Measurements from ENCODE around the gene NUTM2B.
"Not testable (repeated sequence)": the region's sequence is repeated elsewhere in the genome, so short reads cannot be mapped to it uniquely, and the experiment has no call there.

The NUTM2B gene, protein sequence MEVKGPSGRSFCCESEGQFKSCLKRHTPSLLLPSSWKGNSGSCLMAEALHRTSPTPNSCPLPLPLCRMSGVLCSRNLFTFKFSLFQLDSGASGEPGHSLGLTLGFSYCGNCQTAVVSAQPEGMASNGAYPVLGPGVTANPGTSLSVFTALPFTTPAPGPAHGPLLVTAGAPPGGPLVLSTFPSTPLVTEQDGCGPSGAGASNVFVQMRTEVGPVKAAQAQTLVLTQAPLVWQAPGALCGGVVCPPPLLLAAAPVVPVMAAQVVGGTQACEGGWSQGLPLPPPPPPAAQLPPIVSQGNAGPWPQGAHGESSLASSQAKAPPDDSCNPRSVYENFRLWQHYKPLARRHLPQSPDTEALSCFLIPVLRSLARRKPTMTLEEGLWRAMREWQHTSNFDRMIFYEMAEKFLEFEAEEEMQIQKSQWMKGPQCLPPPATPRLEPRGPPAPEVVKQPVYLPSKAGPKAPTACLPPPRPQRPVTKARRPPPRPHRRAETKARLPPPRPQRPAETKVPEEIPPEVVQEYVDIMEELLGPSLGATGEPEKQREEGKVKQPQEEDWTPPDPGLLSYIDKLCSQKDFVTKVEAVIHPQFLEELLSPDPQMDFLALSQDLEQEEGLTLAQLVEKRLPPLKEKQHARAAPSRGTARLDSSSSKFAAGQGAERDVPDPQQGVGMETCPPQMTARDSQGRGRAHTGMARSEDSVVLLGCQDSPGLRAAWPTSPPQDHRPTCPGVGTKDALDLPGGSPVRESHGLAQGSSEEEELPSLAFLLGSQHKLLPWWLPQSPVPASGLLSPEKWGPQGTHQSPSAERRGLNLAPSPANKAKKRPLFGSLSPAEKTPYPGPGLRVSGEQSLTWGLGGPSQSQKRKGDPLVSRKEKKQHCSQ

DNA sequence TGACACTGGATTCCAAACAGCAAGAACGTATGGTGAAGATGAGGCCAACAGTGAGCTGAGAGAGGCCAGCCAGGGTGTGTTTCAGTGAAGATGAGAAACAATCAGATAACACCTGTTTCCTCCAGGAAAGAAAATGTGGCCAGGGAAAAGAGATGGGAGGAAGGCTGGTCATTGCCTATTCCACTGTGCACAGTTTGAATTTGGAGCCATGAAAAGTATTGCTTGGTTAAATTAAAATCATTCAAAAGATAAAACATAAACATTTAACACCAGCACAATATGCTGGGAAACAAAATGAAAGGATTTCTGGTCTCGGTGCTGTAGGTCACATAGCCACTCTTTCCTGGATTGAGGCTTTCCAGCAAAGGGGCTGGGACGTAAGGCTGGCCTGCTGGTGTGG lies at the start of gene NUTM2B:
Gene NUTM2B, plus strand, starts transcription at position 301 of the 400 bp plus-strand sequence. CDS start 383 bp downstream, outside the sequence.
- not testable (repeated sequence) for H3K9me3 Mint-ChIP-seq; H3K27ac Mint-ChIP-seq; H3K27me3 Mint-ChIP-seq (ENCODE audit: low read depth); H3K4me1 Mint-ChIP-seq; H3K36me3 Mint-ChIP-seq (ENCODE audit: low read depth); H3K4me3 Mint-ChIP-seq

DNA sequence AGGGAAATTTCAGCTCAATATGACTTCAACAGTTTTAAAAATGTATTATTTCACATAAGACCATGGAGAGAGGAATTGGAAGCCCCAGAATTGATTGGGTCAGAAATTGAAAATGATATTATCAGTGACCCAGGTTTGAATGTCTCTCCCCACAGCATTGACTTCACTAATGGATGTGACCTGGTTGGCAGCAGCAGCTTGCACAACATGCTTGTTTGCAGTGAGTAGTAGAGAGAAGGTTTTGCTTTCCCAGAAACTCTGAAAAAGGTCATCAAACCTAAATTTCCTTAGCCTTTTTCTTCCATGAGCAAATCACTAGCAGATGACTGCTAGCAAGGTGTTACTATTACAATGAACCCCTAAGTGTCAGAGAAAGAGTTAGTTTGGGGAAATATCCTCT lies 39.7 kb upstream of the NUTM2B start:
- not testable (repeated sequence) for H3K4me3 Mint-ChIP-seq

DNA sequence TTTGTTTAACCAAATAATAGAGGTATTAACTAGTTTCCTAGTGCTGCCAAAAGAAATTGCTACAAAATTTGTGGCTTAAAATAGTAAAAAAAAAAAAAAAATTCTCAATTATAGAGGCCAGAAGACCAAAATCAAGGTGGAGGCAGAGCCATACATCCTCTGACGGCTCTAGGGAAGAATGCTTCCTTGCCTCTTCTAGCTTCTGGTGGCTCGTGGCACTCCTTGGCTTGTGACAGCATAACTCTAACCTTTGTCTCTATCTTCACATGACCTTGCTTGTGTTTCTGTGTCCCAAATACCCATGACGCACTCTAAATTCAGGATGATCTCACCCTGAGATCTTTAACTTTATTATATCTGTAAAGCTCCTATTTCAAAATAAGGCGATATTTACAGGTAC lies 38.3 kb upstream of the NUTM2B start:
- not testable (repeated sequence) for H3K36me3 Mint-ChIP-seq (ENCODE audit: low read depth); H3K27ac Mint-ChIP-seq; H3K4me3 Mint-ChIP-seq; H3K27me3 Mint-ChIP-seq (ENCODE audit: low read depth); H3K9me3 Mint-ChIP-seq; H3K4me1 Mint-ChIP-seq

More for the DNA sequence above, 39.7 kb upstream of the NUTM2B start:
- not testable (repeated sequence) for H3K27me3 Mint-ChIP-seq (ENCODE audit: low read depth); H3K27ac Mint-ChIP-seq; H3K9me3 Mint-ChIP-seq; H3K4me1 Mint-ChIP-seq; H3K36me3 Mint-ChIP-seq (ENCODE audit: low read depth)

DNA sequence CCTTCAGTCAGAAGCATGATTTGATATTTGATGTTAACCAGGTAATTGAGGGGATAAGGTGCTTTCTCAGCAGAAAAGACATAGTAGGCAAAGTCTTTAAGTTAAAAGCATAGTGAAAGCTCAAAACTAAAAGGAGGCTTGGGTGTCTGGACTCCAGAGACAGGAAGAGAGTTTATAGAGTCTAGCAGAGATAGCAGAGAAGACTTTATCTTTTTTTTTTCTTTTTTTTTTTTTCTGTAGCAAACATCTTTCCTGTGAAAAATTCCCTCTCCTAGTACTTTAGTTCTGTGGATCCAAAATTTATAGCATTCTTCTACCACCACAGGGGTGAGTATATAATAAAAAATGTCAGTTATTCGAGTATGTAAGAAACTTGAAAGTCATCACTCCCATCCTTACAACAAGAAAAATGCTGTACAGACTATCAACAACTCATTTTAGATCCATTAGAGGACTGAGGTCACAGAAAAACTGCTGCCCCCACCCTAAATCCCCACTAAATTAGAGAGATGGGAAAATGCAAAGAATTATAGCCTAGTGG lies 33.7 kb upstream of the NUTM2B start:
- H3K4me3 Mint-ChIP-seq; H3K27me3 Mint-ChIP-seq (ENCODE audit: low read depth); H3K27ac Mint-ChIP-seq; H3K4me1 Mint-ChIP-seq; H3K9me3 Mint-ChIP-seq; H3K36me3 Mint-ChIP-seq (ENCODE audit: low read depth): not testable (repeated sequence)

DNA sequence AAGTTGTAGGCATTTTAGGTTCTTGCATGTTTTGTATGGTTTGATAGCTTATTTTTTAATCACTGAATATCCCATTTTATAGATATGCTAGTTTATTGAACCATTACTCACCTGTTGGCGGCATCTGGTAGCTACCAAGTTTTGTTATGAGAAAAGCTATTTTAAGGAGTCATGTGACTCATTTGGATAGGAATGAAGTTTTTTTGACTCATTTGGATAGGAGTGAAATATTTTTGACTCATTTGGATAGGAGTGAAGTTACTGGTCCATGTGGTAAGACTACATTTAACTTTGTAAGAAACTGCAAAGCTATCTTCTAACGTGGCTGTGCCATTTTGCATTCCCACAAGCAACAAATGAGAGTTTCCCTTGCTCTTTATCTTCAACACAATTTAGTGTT lies 28.1 kb upstream of the NUTM2B start:
- H3K27me3 Mint-ChIP-seq (ENCODE audit: low read depth); H3K4me1 Mint-ChIP-seq; H3K4me3 Mint-ChIP-seq; H3K36me3 Mint-ChIP-seq (ENCODE audit: low read depth); H3K9me3 Mint-ChIP-seq; H3K27ac Mint-ChIP-seq: not testable (repeated sequence)

DNA sequence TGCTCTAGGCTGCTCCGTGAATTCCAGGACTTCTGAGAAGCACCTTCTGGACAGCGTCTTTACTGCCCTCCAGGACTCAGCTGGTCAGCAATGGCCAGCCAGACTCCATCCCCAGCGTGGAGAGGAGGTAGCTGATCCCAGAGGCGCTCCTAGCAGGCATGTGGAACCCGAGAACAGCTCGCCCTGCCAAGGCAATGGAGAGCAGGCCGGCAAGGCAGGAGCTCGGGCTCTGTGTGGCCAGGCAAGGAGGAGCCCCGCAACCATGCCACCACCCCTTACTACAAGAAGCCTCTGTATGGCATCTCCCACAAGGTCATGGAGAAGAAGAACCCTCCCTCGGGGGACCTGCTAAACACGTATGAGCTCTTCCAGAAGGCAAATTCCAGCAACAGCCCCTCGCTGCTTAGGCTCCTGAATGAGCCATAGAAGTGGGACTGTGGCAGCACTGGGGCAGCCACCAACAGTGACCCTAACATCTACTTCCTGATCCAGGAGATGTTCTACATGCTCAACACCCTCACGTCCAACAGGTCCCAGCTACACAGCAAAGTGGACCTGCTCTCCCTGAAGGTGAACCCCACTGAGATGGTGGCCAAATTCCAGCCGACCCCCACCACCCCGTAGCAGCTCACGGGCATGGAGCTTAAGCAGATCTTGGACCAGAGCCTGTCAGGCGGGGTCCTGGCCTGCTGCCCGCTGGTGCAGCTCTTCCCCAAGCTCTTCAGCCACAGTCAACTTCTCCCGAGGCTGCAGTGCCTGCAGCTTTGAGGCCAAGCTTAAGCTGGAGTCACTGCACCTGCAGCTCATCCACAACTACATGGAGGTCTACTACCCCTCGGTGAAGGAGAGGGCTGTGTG lies 19.8 kb upstream of the NUTM2B start:
- H3K27me3 Mint-ChIP-seq (ENCODE audit: low read depth); H3K4me3 Mint-ChIP-seq; H3K4me1 Mint-ChIP-seq; H3K9me3 Mint-ChIP-seq; H3K27ac Mint-ChIP-seq: not testable (repeated sequence)
- H3K36me3 Mint-ChIP-seq (ENCODE audit: low read depth): peaks cover 19% of the 10 kb centered on the region

DNA sequence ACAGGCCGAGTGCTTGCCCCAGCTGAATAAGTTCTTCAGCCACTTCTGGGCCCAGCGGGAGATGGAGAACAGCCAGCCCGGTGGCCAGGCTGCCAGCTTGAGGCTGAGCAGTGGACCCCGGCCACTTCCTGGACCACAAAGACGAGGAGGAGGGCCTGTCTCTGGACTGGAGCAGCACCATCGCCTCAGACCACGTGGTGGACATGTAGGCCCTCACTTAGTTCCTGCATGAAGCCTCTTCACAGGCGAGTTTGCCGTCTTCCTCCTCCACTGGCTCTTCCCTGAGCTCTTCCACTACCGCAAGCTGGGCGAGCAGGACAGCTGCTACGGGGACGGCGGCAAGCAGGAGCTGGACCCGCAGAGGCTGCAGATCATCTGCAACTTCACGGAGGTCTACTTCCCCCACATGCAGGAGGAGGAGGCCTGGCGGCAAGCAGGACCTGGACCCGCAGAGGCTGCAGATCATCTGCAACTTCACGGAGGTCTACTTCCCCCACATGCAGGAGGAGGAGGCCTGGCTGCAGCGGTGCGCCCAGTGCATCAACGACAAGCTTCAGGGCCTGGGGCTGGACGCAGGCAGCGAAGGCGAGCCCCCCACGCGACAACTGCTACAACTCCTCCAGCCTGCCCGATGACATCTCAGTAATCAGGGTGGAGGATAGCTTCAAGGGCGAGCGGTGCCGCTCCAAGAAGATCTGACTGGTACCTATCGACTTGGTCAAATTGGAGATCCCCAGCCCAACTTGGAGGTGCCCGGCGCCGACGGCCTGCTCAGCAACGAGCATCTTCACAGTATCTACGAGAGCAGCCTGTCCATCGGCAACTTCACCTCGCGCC lies 18.9 kb upstream of the NUTM2B start:
- H3K9me3 Mint-ChIP-seq; H3K27ac Mint-ChIP-seq; H3K4me3 Mint-ChIP-seq; H3K27me3 Mint-ChIP-seq (ENCODE audit: low read depth); H3K4me1 Mint-ChIP-seq: not testable (repeated sequence)
- peaks cover 19% of the 10 kb centered on the region for H3K36me3 Mint-ChIP-seq (ENCODE audit: low read depth)

DNA sequence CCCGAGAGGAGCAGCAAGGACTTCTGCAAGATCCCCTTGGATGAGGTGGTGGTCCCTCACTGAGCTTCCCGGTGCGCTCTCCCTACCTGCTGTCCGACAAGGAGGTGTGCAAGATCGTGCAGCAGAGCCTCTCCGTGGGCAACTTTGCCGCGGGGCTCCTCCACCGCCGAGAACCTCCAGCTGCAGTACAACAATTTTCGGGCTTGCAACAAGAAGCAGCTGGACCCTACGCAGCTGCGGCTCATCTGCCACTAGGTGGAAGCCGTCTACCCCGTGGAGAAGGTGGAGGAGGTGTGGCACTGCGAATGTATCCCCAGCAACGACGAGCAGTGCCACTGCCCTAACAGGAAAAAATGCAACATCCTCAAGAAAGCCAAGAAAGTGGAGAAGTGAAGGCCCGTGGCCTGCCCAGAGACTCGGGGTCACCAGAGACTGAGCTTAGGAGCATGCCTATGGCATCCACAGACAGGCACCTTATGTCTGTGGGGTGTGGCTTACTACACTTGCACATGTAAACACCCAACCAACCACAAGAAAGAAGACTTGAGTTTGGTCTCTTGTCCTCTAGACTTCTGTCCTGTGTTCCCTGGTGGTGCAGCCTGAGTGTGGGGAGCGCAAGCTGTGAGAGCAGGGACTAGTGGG lies 17.9 kb upstream of the NUTM2B start:
- H3K27me3 Mint-ChIP-seq (ENCODE audit: low read depth); H3K27ac Mint-ChIP-seq; H3K4me1 Mint-ChIP-seq; H3K9me3 Mint-ChIP-seq; H3K4me3 Mint-ChIP-seq: not testable (repeated sequence)
- peaks cover 19% of the 10 kb centered on the region for H3K36me3 Mint-ChIP-seq (ENCODE audit: low read depth)

DNA sequence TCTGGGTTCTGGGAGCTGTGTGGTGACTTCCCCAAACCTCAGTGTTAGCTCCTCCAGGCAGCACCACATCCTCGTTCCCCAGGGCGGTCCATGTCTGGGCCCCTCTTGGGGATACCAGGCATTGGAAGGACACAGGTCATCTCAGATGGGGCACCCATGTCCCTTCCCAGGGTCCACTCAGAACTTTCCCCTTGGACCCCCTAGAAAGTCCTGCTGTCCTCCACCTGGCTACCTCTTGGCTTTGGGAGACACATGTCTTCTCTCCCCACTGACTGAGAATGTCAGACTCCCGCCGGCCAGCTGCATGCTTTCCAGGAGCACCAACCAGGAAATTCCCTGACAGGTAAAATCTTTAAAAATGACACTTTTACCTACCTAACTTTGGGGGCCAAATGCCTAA lies 16.4 kb upstream of the NUTM2B start:
- peaks cover 19% of the 10 kb centered on the region for H3K36me3 Mint-ChIP-seq (ENCODE audit: low read depth)
- not testable (repeated sequence) for H3K4me3 Mint-ChIP-seq; H3K9me3 Mint-ChIP-seq; H3K27ac Mint-ChIP-seq; H3K4me1 Mint-ChIP-seq; H3K27me3 Mint-ChIP-seq (ENCODE audit: low read depth)

DNA sequence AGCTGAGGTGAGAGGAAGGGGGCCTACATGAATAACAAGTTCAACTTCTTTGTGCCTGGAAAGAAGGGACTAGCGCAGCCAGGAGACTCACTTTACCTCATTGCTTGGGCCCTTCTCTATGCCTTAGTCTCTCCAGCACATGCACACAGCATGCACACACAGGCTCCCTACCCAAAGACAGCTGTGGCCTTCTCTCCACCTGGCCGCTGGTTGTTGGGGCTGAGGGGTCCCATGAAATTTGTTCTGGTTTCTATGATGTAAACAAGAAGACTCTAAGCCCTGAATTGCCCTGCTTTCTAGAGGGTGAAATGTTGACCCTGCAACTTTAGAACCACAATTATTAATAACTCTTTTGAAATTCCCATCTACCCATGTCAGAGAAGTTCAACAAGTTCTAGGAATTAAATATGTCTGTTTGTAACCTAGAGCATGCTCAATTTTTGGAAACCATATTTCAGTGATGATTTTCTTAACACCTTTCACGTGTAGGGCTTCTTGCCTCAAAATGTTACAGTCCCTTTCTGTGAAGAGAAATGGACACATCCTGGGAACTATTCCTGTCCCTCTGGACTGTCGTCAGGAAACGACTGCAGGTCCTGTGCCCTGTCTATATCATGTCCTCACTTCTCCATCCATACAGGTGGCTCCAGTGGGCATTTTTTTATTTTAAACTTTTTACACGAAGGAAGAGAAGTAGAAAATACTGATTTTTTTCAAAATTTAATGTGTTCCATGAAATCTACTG lies 15.4 kb upstream of the NUTM2B start:
- H3K36me3 Mint-ChIP-seq (ENCODE audit: low read depth): peaks cover 19% of the 10 kb centered on the region
- not testable (repeated sequence) for H3K4me1 Mint-ChIP-seq; H3K27me3 Mint-ChIP-seq (ENCODE audit: low read depth); H3K27ac Mint-ChIP-seq; H3K9me3 Mint-ChIP-seq; H3K4me3 Mint-ChIP-seq

DNA sequence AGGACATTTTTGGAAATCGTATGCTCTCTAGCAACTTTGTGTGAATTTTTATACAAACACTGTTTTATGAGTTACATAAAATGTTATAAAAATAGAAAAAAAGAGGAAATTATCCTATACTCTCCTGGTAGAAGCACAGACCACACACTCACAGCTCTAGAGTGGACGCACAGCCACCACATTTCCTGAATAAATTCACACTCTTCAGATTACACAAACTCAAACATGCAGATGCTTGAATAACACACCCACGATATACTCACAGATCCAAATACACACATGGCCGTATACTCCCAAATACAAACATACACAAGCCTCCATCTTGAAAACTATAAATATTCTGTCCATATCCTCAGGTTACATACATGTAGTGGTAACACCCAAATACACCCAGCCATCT lies 14.2 kb upstream of the NUTM2B start:
- peaks cover 19% of the 10 kb centered on the region for H3K36me3 Mint-ChIP-seq (ENCODE audit: low read depth)
- H3K27ac Mint-ChIP-seq; H3K4me1 Mint-ChIP-seq; H3K9me3 Mint-ChIP-seq; H3K27me3 Mint-ChIP-seq (ENCODE audit: low read depth); H3K4me3 Mint-ChIP-seq: not testable (repeated sequence)

DNA sequence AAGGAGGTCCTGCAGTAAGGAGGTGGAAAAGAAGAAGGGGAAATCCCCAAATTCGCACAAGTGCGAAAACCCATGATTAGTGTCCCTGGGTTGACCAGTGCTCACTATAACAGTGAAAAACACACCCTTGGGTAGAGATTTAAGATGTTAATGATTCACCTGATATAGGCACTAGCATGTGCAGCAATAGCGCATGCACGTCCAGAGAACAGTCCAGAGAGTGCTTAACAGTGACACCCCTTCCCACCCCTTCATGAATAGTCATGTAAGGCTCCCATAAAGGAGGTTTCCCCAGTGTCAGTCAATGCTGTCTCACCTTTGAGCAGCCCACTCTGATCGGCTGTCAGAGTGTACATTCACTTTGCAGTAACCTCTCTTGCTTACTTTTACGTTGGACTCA lies 6.4 kb upstream of the NUTM2B start:
- not testable (repeated sequence) for H3K4me3 Mint-ChIP-seq; H3K27ac Mint-ChIP-seq; H3K9me3 Mint-ChIP-seq; H3K36me3 Mint-ChIP-seq (ENCODE audit: low read depth); H3K27me3 Mint-ChIP-seq (ENCODE audit: low read depth); H3K4me1 Mint-ChIP-seq

DNA sequence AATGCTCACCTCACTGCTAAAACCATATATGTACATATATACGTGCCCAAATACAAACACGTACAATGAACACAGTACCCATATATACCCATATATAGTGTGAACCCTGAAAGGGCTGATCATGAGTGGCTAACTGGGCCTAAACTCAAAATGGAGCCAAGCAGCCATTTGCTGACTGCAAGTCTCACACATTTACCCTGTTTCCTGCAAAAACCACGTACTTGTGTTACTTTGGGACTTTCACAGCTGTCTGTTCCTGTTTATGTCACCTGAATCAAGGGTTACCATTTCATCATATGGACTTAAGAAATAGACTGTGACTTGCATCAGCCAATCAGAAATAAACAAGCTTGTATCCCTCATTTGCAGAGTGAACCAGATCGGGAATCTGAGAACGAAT lies 5.9 kb upstream of the NUTM2B start:
- H3K9me3 Mint-ChIP-seq; H3K4me3 Mint-ChIP-seq; H3K4me1 Mint-ChIP-seq; H3K27me3 Mint-ChIP-seq (ENCODE audit: low read depth); H3K36me3 Mint-ChIP-seq (ENCODE audit: low read depth); H3K27ac Mint-ChIP-seq: not testable (repeated sequence)
